Endothelial cell of umbilical vein (primary cell): Measurements from ENCODE around the gene CCDC142. TPM values are rescaled to one million over a fixed set of nuclear protein-coding genes. Genes with fewer than 3 reads are reported as not detected.

Experiments
- BruUV-seq: library from RNA; stranded (reverse); fragments of 400-500 nt; replicated peaks from 2 replicates; lab custom pipeline; 2021; lab: Mats Ljungman, UMichigan
- CTCF ChIA-PET: fragments of 300-600, 350-600 bp; sonication (Branson Sonifier 250); formaldehyde crosslinking; loops from one replicate; lab custom pipeline; 2021; ENCODE audit warnings: antibody characterized with exemption, inconsistent platforms; lab: Charles Lee
- POLR2A ChIA-PET: fragments of 300-600, 350-600 bp; sonication (Branson Sonifier 250); formaldehyde crosslinking; loops from one replicate; lab custom pipeline; 2021; ENCODE audit warnings: antibody characterized with exemption, inconsistent platforms; lab: Charles Lee
- DNase-seq: peaks from one replicate; pipeline ENCODE4 v3.0.0-alpha.2; 2011; ENCODE audit warnings: low read depth, low spot score
- FAIRE-seq: peaks from 2 replicates; lab custom pipeline; 2011; peaks lifted over from hg19 to GRCh38; lab: Jason Lieb, UNC
- H2AFZ ChIP-seq: 2 replicates; pipeline ENCODE4 v1.6.0; 2012; ENCODE audit warnings: low read depth, low read length, control low read depth, inconsistent platforms
- H3K27ac ChIP-seq: 2 replicates; pipeline ENCODE4 v1.5.1; 2011; ENCODE audit warnings: low read depth, mild to moderate bottlenecking, control low read depth, low read length, moderate library complexity; ENCODE audit not compliant: insufficient read depth
- H3K27me3 ChIP-seq, 2 experiments: 2 replicates each; pipeline versions ENCODE4 v1.6.0 to v1.6.1; 2011; ENCODE audit warnings: low read length in 2 of 2, mixed read lengths in 1 of 2; ENCODE audit not compliant: control insufficient read depth in 2 of 2, insufficient read depth in 2 of 2
- H3K36me3 ChIP-seq, 2 experiments: 2 replicates in 1 of 2; 3 replicates in 1 of 2; pipeline ENCODE4 v1.5.1; 2011; ENCODE audit warnings: low read length in 2 of 2, mild to moderate bottlenecking in 1 of 2, moderate library complexity in 1 of 2; ENCODE audit not compliant: control insufficient read depth in 2 of 2, insufficient read depth in 2 of 2; ENCODE audit errors: extremely low read depth in 1 of 2
- H3K4me1 ChIP-seq: 3 replicates; pipeline ENCODE4 v1.5.1; 2011; ENCODE audit warnings: mild to moderate bottlenecking, low read length; ENCODE audit not compliant: control insufficient read depth, insufficient read depth; ENCODE audit errors: extremely low read depth
- H3K4me2 ChIP-seq: 2 replicates; pipeline ENCODE4 v1.6.1; 2011; ENCODE audit warnings: low read length, control low read depth, mixed read lengths; ENCODE audit not compliant: insufficient read depth
- H3K4me3 ChIP-seq, 3 experiments: fragments of 200-600 bp in 1 of 3; sonication (generic), shearing (Covaris generic) in 1 of 3; replicated peaks in 1 of 3; 2 replicates each; pipeline ENCODE4 v1.5.1; 2011 to 2016; ENCODE audit warnings: control low read depth in 3 of 3, low read length in 3 of 3, mild to moderate bottlenecking in 2 of 3, inconsistent platforms in 1 of 3, low read depth in 1 of 3, moderate library complexity in 1 of 3; ENCODE audit not compliant: insufficient read depth in 1 of 3
- H3K79me2 ChIP-seq: 2 replicates; pipeline ENCODE4 v1.6.0; 2012; ENCODE audit warnings: low read length, inconsistent platforms; ENCODE audit not compliant: control insufficient read depth, insufficient read depth
- H3K9ac ChIP-seq: replicated peaks from 2 replicates; pipeline ENCODE3; 2011; ENCODE audit warnings: low read length, control low read depth; ENCODE audit not compliant: insufficient read depth; ENCODE audit errors: extremely low read depth
- H3K9me1 ChIP-seq: replicated peaks from 3 replicates; pipeline ENCODE4 v1.6.0; 2011; ENCODE audit warnings: mild to moderate bottlenecking, low read length; ENCODE audit not compliant: control insufficient read depth, insufficient read depth; ENCODE audit errors: extremely low read depth
- H3K9me3 ChIP-seq: replicated peaks from 2 replicates; pipeline ENCODE4 v1.5.1; 2012; ENCODE audit warnings: low read length, inconsistent platforms; ENCODE audit not compliant: control insufficient read depth, insufficient read depth
- H4K20me1 ChIP-seq: replicated peaks from 2 replicates; pipeline ENCODE3; 2011; ENCODE audit warnings: mild to moderate bottlenecking, low read length; ENCODE audit not compliant: control insufficient read depth, insufficient read depth; ENCODE audit errors: extremely low read depth
- EZH2 ChIP-seq: IDR thresholded peaks from 2 replicates; pipeline ENCODE4 v1.6.1; 2012; ENCODE audit warnings: borderline replicate concordance, low read depth, mild to moderate bottlenecking, moderate library complexity, low read length, inconsistent platforms; ENCODE audit not compliant: severe bottlenecking
- FOS ChIP-seq: IDR thresholded peaks from 2 replicates; pipeline ENCODE4 v1.6.1; 2011; ENCODE audit warnings: mild to moderate bottlenecking, low read length, moderate library complexity, borderline replicate concordance; ENCODE audit not compliant: insufficient read depth
- GATA2 ChIP-seq: IDR thresholded peaks from 2 replicates; pipeline ENCODE4 v1.7.0; 2011; ENCODE audit warnings: low read depth, mild to moderate bottlenecking, moderate library complexity, mixed read lengths, low read length; ENCODE audit not compliant: insufficient read length, insufficient read depth
- JUN ChIP-seq: IDR thresholded peaks from 2 replicates; pipeline ENCODE4 v1.6.1; 2011; ENCODE audit warnings: borderline replicate concordance, low read depth; ENCODE audit not compliant: insufficient read length, insufficient read depth
- MAX ChIP-seq: IDR thresholded peaks from 2 replicates; pipeline ENCODE4 v1.6.1; 2011; ENCODE audit not compliant: insufficient read depth, insufficient read length
- MYC ChIP-seq: IDR thresholded peaks from one replicate; pipeline ENCODE4 v1.6.1; 2011; ENCODE audit warnings: mild to moderate bottlenecking, low read depth, low read length
- POLR2A ChIP-seq: IDR thresholded peaks from 2 replicates; pipeline ENCODE4 v1.6.1; 2012; ENCODE audit warnings: low read depth, mild to moderate bottlenecking, control low read depth, low read length
- POLR2AphosphoS5 ChIP-seq: IDR thresholded peaks from 2 replicates; pipeline ENCODE4 v1.6.1; 2012; ENCODE audit warnings: low read depth, mild to moderate bottlenecking, control low read depth, low read length, moderate library complexity; ENCODE audit not compliant: insufficient read depth
- dilution Hi-C: fragments of 300-500 bp; cut with MboI; formaldehyde crosslinking; loops from one replicate; pipeline ENCODE4 v1.15.0; 2019; ENCODE audit warnings: low sequenced_read_pairs; ENCODE audit not compliant: extremely low pct_ligation_motif_present
- intact Hi-C: fragments of 100-400 bp; cut with micrococcal nuclease; formaldehyde crosslinking; loops from one replicate; pipeline ENCODE4 v1.10.0; 2022
- polyA plus RNA-seq, 4 experiments: library from polyadenylated mRNA; depleted of rRNA in 3 of 4; stranded (reverse) in 3 of 4; unstranded in 1 of 4; fragments of >200 nt; gene quantifications; 2 replicates each; pipeline versions ENCODE4 v1.2.1 to v1.2.3, GENCODE V29; 2011 to 2012; ENCODE audit warnings: missing spikeins in 1 of 4
- total RNA-seq: library from RNA; stranded (reverse); gene quantifications from 2 replicates; pipeline ENCODE4 v1.2.3, GENCODE V29; 2021
- TF ChIP-seq, protein P1 (sequence below), 2 donors: IDR thresholded peaks; 1 replicate in 1 of 2; 2 replicates in 1 of 2; pipeline ENCODE4 v1.5.1; 2011; ENCODE audit warnings: low read length in 2 of 2, mild to moderate bottlenecking in 2 of 2, moderate library complexity in 2 of 2, control low read depth in 1 of 2, inconsistent platforms in 1 of 2, low read depth in 1 of 2; ENCODE audit not compliant: insufficient read depth in 1 of 2; ENCODE audit errors: extremely low read depth in 1 of 2

The CCDC142 gene
- total and polyA plus RNA-seq, 2 donors (not counting 3 experiments of a cell fraction or from before 2014, with no cell fraction given), result 12.8 to 23.8 TPM

DNA sequence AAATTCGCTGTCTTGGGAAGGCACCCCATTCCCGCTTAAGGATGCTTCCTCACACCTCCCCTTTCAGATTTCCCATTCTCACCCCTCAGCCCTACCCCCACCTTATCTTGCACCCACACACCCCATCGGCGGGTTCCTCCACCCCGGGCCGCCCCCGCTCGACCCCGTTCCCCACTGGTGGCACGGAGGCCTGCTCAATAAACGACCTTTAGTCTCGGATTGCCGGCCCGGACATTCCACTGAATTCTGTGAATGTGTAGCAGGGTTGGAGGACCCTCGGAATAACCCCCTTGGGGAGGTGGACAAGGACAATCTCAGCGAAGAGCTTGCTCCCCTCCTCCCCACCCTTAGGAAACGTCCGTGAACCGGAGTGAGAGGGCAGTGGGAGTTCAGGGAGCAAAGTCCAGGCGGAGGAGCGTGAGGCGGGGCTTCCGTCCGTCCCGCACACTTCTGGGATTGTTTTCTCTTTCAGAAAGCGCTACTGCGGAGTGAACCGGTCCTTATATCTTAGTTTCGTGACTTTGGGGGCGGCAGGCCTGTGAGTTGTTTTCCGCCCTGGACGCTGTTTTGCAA is 19.4 kb upstream of the CCDC142 start:
- Histone ChIP-seq H3K79me2 (peaks cover 4% of the 10 kb centered on the region), H3K9me3 (no peaks in the 10 kb centered on the region), H3K4me2 (peak overlapping the region; percentile 62), H3K4me1 (peaks cover 41% of the 10 kb centered on the region), H3K36me3 (peaks cover 0 to 4% of the 10 kb centered on the region in 2 experiments), H3K9ac (peak overlapping the region; percentile 46), H4K20me1 (no peaks in the 10 kb centered on the region), H3K27ac (peak overlapping the region; percentile 59), H3K27me3 (peaks cover 23 to 35% of the 10 kb centered on the region in 2 experiments), H3K4me3 (peak overlapping the region; percentile 44 to 55 (median 50)), H3K9me1 (no peaks in the 10 kb centered on the region), H2AFZ (peak overlapping the region; percentile 41)
- POLR2A ChIA-PET, result interaction anchor here (0.6 kb wide), 1 partner anchor 35 kb away, joined by 9 read pairs; no protein-coding TSS in a partner anchor
- BruUV-seq, result no TSS peak
- dilution Hi-C loops, result no loop called here
- FAIRE-seq, result peak; percentile 63
- DNase-seq, result no peak
- CTCF ChIA-PET, result no interaction called here
- intact Hi-C loops, result loop anchor here (5.0 kb wide), 1 partner anchor 150 kb away; the partner anchor contains the start of gene SEMA4F
- TF ChIP-seq EZH2 (no peak), FOS (no peak), POLR2A (no peak), POLR2AphosphoS5 (no peak), MYC (no peak), GATA2 (no peak), JUN (no peak), MAX (no peak)
- TF ChIP-seq, protein P1, sequence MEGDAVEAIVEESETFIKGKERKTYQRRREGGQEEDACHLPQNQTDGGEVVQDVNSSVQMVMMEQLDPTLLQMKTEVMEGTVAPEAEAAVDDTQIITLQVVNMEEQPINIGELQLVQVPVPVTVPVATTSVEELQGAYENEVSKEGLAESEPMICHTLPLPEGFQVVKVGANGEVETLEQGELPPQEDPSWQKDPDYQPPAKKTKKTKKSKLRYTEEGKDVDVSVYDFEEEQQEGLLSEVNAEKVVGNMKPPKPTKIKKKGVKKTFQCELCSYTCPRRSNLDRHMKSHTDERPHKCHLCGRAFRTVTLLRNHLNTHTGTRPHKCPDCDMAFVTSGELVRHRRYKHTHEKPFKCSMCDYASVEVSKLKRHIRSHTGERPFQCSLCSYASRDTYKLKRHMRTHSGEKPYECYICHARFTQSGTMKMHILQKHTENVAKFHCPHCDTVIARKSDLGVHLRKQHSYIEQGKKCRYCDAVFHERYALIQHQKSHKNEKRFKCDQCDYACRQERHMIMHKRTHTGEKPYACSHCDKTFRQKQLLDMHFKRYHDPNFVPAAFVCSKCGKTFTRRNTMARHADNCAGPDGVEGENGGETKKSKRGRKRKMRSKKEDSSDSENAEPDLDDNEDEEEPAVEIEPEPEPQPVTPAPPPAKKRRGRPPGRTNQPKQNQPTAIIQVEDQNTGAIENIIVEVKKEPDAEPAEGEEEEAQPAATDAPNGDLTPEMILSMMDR (IDR thresholded peaks at IDR 0.05; ENCODE audit: extremely low read depth in 1 of 2, insufficient read depth in 1 of 2, low read depth in 1 of 2, low read length in 2 of 2), result no peak
